ENCODE results near the gene HSPBP1.

The HSPBP1 gene

DNA sequence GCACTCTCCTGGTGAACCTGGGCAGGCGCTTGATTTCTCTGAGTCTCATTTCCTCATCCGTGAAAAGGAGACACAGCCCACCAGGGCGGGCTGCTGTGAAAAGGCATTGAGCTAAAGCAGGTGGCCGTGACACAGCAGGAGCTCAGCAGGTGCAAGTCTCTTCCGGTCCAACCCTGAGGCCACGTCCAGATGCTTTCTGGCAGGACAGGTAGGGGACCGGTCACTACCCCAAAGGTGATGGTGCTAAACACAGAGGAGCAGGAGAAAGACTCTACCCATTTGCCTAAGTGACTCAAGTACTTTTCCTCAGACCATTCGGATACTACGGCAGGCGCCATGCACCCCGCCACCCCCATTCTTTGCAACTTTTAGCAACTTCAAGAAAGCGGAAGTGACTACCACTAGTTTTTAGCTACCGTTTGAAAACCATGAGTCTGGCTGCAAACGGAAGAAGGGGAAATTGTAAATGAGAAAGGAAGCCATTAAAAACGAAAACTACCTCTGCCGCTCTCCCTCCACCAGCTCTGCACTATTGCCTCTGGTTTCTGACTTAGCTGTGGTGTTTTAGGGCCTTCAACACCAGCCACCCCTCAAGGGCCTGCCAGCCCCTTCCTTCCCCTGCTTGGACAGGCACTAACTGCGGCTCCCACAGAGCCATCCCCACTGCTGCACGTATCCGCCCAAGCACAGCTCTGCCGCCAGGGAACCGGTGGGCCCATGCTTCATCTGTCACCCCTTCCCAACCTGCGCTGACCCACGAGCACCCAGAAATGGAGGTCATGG lies 25.9 kb downstream of the HSPBP1 start:
- no peak for DNase-seq

GRCh38 chr19:55252760-55253663 lies 26.9 kb downstream of the HSPBP1 start:
- DNase-seq, result no peak

GRCh38 chr19:55251341-55252081 lies 28.4 kb downstream of the HSPBP1 start:
- DNase-seq, result no peak

DNA sequence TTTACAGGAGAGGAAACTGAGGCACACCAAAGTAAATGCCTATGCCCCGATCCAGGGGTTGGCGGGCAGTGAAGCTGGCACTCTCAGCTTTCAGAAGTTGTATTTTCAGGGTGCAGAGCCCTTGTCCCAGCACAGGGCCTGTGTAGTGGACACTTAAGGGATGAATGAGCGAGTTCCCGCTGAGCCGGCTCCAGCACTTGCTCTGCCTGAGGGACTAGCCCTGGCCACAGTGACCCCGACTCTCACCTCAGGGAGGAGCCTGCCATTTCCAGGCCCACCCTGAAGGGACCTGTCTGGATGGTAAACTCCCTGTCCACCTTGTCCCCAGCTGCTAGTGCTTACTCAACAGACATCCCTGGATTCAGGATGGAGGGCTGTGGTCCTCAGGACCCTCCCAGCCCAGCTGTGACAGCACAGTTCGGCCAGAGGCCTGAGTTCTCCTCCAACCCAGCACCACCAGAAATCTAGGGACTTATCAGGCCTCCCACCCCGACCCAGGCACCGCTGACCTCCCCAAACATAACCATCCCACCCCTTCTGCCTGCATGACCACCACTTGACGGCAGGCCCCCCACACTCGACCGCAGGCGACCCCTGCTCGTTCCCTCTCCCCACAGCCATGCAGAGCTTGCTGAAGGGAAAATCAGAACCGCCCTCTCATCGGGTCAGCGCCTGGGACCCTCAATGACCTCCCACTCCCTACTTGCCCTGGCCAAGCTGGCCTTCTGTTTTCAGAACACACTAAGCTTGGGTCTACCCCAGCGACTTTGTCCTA lies 29.5 kb downstream of the HSPBP1 start:
- DNase-seq, result no peak

- no peak for DNase-seq
Measured at GRCh38 chr19:55249841-55250240, 30.1 kb downstream of the HSPBP1 start.

DNA sequence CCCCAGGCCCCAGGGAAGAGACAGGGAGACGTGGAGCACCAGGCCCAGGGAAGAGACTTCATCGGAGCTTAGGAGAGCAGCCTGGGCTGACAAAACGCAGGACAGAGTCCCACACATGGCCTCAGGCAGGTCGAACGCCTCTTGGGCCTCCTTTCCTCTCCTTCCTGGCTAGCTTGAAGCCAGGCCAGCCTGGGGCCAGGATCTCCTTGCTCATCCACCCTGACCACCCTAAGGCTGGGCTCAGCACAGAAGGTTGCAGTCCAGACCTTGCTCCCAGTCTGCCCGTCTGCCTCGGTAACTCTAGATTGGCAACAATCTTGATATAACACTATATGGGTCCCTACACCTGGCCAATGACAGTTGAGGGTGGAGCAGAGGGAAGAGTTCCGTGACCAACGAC lies 31.2 kb downstream of the HSPBP1 start:
- DNase-seq, result no peak

DNA sequence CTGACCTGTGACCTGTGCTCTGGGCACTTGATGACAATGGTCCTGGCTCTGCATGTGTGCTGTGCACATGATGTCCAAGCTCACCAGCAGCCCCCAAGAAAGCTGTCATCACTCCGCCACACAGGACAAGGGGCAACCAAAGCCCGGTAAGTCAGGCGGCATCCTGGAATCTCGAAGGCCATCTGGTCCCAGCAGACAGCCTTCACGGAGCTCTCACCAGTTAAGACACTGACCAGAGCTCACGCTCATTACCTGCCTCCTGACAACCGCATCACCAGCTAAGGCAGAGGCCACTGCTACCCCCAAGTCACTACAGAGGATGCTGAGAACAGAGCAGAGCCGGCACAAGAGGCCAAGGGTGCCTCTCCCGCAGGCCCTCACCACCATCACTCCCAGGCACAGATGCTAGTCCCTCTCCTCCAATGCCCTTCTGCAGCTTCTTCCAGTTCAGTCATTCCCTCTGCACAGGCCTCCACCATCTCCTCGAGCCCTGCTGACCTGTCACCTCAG lies 31.7 kb downstream of the HSPBP1 start:
- no peak for DNase-seq

DNA sequence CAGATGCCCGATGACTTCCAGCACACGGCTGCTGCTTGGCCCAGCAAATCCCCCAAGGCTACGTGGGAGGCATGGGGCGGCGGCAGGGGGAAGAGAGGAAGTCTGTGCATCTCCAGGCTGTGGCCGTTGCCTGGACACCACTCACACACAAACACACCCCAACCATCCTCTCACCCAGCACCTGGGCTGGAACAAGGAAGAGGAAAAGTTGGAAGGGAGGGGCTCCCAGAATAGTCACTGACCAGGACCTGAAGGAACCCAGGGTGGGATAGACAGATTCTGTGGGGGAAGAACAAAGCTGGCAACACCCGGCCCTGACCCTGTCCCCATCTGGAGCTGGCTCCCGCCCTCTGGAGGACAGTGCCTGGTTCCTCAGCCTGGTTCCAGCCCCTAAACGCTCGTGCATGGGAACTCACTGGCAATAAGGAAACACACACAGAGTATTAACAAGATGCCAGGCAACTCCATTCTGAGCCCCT lies 32.2 kb downstream of the HSPBP1 start:
- DNase-seq, result no peak

DNA sequence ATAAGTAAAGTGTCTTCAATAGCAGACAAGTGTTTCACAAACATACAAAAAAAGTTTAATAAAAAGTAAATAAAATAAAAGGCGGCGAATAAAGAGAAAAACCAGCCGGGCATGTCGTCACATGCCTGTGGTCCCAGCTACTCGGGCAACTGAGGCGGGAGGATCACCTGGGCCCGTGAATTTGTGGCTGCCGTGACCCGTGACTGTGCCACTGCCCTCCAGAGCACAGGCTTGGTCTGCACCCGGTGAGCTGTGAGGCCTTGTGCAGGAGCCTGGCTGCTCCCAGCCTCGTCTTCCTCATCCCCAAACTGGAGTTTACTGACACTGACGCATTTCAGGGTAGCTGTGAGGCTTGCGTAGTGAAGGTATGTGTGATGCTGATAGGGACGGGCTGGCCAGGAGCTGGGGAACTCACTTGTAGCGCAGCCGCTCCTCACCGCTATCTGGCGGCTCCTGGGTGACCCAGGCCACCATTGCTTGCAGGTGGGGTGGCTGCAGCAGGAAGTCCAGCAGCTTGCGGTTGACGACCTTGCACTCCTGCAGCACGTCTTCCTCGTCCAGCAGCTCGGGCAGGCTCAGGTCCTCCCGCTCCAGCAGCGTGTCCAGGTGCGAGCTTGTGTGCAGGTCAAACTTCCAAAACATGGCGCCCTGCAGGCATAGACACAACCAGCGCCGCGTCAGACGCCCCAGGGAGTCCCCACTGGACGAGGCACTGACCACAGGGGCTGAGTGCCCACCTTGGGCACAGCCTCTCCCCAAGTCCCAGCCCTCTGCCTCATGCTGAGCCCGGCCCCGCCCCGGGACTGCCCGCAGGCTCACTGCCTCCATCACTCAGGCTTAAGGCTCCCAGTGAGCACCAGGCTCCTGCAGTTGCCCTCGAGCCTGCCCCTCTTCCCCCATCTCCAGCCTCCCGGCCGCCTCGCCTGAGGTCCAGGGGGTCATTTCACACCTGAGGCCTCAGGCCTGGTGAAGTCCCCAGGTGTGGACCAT lies 33.2 kb downstream of the HSPBP1 start:
- no peak for DNase-seq

DNA sequence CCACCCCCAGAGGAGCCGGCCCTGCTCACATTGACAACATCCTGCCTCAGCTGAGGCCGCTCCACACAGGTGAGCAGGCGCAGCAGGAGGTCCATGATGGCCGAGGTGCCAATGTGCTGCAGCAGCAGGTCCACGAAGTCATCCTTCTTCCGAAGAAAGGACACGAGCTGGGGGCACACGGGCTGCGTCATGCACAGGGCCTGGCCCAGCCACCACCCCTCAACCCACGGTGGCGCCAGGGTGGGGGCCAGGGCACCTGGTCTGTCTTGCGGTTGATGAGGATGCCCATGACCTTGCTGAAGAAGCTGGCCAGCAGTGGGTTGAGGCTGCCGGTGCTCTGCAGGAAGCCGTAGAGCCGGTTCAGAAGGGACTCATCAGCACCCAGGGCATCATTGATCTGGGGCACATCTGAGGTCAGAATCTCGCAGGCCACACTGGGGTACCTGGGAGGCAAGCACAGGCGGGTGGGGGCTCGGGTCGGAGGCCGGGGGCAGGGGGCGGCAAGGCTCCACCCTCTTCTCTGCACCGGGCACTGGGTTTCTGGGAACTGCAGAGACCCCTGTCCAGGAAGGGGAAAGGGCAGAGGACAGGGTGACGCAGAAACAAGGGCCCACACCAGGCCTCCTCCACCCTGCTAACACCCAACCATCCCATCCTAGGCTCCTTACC lies 34.5 kb downstream of the HSPBP1 start:
- DNase-seq, result no peak

DNA sequence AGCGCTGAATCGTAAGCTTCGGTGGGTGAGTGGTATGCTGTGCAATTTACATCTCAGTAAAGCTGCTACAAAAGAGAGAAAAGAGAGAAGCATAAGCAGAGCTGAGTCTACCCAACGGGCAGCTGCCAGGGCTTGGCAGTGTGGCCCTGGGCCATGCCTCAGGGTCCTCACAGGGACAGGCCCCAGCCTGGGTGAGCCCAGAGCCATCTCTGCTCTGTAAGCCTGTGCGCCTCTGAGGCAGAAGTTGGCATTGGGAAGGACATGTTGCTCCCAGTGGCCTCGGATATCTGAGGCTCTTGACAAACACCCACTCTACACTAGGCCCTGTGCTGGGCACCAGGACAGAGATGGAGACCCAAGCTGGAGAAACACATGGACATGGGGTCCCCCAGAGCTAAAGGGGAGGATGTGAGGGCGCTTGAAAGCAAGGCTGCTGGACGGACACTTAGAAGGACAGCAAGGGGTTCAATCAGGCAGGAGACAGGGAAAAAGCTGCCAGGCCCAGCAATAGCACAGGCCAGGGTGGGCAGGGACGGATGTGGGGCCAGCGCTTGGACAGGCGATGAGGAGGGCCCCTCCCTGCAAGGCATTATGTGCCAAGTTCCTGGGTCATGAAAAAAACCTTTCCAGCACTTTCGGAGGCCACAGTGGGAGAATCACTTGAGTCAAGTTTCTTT lies 35.8 kb downstream of the HSPBP1 start:
- no peak for DNase-seq

DNA sequence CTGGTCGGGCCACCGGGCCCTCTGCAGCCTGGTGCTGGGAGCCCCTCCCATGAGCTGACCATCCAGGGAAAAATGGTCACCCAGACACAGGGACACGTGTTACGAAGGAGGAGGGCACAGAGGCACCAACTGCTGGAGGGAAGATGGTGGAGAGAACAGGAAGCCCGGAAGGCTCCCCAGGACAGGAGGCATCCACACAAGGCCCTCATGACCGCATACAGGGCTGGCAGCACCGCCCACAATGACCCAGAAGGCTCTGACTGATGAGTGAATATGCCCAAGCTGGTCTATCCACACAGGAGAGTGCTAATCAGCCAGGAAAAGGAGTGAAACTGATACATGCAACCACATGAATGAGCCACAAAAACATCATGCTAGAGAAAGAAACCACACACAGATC lies 37.4 kb downstream of the HSPBP1 start:
- DNase-seq, result no peak

DNA sequence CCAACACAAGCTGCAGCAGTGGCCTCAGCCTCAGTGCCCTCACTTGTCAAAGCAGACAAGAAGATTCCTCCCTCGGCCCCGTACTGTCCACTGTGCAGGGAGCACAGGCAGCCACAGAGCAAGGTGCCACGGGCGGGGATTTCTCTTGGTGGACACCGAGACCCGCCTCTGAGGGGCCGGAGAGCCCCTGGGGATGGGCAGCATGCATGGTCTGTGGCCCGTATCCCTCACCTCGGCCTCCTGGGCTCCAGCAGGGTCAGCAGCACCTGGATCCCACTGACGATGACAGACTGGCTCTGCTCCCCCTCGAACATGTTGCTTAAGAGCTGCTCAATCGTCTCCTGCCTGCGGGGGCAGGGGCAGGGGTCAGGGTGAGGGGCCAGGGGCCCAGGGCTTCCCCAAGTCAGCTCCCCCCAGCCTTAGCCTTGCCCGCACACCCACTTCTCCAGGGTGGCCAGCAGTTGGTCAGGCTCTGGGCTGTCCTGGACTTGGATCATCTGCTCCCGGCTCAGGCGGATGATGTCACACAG lies 37.9 kb downstream of the HSPBP1 start:
- no peak for DNase-seq

GRCh38 chr19:55241143-55241934 lies 38.6 kb downstream of the HSPBP1 start:
- no peak for DNase-seq

DNA sequence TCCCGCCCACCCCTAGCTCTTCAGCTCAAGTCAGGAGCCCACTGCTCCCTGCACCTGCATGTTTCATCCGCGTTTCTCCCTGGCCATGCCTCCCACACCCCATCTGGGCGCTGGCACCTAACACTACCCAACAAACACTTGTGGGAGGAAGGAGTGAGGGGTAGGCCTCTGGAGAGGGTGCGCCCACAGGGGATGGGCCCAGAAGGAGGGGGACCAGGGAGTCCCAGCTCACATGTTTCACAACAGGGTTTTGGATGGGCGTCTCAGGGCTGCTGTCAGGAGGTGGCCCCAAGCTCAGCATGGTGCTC lies 39.2 kb downstream of the HSPBP1 start:
- DNase-seq, result no peak

DNA sequence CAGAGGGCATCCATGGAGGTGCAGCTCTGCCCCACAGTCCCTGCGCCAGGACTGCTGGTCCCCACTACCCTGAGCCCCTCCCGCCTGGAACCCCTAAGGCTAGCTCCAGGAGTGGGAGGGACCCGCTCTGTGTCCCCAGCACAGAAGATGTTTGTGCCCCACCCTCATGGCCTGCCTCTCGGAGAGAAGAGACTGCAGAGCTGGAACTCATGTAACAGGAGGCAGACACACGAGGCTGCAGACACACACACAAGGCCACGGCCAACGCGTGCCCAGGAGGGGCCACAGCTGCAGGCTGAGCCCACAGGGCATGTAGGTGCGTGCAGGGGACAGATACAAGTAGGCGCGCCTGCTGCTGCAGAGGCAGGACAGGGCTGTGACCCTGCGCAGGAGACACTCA lies 40.9 kb downstream of the HSPBP1 start:
- DNase-seq, result no peak

- DNase-seq, result no peak
Measured at GRCh38 chr19:55238030-55238429, 41.9 kb downstream of the HSPBP1 start.

GRCh38 chr19:55232986-55233385 lies 46.9 kb downstream of the HSPBP1 start:
- DNase-seq, result no peak

GRCh38 chr19:55232286-55232602 lies 47.7 kb downstream of the HSPBP1 start:
- DNase-seq, result no peak
